C4-2B (cell line): ENCODE data around the gene LMO2.

Experiments
- ZFX ChIP-seq: fragments of 450-650 bp; IDR thresholded peaks from 2 replicates; pipeline ENCODE4 v1.6.1; 2017
- TF ChIP-seq, protein P1 (sequence below): fragments of 450-650 bp; conservative IDR thresholded peaks from 2 replicates; pipeline ENCODE4 v1.5.1; 2017; ENCODE audit warnings: mild to moderate bottlenecking

DNA sequence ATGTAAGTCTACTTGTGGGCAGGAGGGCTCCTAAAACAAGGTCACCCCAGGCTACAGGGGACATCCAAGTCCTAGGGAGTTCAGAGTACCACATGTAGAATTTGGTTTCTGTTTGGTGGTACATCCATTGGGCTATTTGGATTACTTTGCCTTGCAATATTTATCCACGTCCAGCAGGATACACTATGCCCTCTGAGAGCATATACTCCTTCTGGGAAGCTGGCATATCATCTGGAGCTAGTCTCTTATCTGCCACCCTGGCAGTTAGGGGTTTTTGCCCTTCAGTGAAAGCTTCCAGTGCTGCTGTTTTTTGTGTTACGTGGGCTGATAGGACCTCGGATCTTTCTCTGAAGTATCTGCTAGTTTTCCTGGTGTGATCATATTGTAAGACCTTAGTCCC lies 7.3 kb downstream of the LMO2 start:
- TF ChIP-seq, protein P1, sequence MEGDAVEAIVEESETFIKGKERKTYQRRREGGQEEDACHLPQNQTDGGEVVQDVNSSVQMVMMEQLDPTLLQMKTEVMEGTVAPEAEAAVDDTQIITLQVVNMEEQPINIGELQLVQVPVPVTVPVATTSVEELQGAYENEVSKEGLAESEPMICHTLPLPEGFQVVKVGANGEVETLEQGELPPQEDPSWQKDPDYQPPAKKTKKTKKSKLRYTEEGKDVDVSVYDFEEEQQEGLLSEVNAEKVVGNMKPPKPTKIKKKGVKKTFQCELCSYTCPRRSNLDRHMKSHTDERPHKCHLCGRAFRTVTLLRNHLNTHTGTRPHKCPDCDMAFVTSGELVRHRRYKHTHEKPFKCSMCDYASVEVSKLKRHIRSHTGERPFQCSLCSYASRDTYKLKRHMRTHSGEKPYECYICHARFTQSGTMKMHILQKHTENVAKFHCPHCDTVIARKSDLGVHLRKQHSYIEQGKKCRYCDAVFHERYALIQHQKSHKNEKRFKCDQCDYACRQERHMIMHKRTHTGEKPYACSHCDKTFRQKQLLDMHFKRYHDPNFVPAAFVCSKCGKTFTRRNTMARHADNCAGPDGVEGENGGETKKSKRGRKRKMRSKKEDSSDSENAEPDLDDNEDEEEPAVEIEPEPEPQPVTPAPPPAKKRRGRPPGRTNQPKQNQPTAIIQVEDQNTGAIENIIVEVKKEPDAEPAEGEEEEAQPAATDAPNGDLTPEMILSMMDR: no peak
- no peak for TF ChIP-seq ZFX
